ENCODE data around the gene TJP3.

TJP3 gene

GRCh38 chr19:3691726-3692125 lies 16.5 kb upstream of the TJP3 start:
- no peak for DNase-seq (ENCODE audit: low read depth)

- DNase-seq (ENCODE audit: low read depth): peak; percentile 28
Measured at GRCh38 chr19:3692141-3693024, 15.8 kb upstream of the TJP3 start.

DNA sequence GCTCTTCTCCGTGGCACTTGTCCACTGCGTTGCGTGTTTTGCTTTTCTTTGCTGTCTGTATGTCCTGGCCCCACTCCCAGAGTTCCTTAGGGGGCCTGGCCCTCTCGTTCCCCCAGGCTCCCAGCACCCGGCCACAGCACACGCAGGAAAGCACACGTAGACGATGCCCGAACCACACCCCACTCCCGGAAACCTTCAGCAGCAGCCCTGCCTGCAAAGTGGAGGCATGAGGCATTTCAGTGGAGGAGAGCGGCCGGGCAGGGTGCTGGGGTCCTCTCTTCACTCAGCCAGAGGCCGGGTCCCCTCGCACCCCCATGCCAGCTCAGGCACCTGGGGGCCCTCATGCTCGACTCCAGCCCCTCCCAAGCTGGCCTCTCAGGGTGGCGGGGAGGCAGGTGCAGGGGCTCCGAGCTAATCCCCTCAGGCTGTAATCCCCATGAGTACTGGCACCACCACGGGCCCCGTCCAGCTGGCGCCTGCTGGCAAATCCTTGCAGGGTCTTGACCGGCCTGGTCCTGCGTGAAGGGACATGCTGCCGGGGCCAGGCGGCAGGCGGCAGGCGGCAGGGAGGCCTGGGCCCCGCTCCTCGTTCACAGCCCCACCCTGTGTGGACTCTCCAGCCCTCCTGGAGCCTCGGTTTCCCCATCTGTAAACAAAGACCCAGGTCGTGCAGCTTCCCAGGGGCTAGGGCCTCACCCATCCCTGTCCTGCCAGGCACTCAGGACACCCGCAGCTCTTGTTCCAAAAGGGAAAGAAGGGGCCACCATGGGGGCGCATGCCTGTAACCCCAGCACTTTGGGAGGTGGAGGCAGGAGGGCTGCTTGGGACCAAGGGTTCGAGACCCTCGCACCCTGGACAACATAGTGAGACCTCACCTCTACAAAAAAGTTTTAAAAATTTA lies 14.9 kb upstream of the TJP3 start:
- no peak for DNase-seq (ENCODE audit: low read depth)

DNA sequence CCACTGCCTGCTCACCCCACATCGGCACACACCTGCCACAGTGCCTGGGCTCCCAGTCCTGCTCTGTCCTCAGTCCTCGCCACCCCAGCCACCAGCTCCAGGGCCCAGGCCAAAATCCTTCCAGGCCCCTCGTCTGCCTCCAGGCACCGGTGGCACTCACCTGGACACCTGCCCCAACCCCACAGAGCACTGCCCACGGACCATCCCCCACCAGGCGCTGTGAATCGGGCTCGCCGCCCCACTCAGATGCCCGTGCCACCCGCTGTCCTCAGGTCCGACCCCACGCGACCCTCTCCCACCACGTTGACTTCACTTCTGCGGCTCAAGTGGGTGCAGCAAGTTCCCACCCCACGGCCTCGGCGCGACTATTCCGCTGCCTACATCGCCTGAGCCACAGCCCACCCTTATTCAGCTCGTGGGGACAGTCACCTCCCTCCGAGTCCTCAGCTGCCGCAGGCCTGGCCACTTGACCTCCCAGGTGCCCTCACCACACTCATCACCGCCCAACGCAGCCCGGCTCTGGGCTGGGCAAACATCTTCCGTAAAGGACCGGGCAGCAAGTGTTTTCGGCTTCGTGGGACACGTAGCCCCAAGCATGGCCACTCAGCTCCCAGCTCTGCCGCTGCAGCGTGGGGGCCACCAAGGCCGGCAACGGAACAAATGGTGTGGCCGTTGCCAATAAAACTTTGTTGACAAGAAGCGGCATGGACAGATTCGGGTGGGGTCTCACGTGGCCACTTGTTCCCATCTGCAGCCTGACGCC lies 13.6 kb upstream of the TJP3 start:
- DNase-seq (ENCODE audit: low read depth): no peak

- DNase-seq (ENCODE audit: low read depth): no peak
Measured at GRCh38 chr19:3695124-3695733, 13.0 kb upstream of the TJP3 start.

- no peak for DNase-seq (ENCODE audit: low read depth)
Measured at GRCh38 chr19:3695986-3696659, 12.1 kb upstream of the TJP3 start.

DNA sequence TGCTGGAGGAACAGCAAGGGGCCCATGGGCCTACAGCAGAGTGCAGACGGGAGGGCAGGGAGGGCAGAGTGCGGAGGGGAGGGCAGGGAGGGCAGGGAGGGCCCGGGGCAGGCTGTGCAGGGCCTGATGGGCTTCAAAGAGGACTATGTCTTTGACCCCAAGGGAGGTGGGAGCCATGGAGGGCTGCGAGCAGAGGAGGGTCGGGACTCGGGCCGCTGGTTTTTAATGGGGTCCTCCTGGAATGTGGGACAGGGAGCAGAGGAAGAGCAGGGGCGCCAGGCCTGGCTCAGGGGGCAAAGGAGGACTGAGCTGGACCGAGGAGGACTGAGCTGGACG lies 11.6 kb upstream of the TJP3 start:
- DNase-seq (ENCODE audit: low read depth): no peak

- no peak for DNase-seq (ENCODE audit: low read depth)
Measured at GRCh38 chr19:3697094-3697493, 11.1 kb upstream of the TJP3 start.

DNA sequence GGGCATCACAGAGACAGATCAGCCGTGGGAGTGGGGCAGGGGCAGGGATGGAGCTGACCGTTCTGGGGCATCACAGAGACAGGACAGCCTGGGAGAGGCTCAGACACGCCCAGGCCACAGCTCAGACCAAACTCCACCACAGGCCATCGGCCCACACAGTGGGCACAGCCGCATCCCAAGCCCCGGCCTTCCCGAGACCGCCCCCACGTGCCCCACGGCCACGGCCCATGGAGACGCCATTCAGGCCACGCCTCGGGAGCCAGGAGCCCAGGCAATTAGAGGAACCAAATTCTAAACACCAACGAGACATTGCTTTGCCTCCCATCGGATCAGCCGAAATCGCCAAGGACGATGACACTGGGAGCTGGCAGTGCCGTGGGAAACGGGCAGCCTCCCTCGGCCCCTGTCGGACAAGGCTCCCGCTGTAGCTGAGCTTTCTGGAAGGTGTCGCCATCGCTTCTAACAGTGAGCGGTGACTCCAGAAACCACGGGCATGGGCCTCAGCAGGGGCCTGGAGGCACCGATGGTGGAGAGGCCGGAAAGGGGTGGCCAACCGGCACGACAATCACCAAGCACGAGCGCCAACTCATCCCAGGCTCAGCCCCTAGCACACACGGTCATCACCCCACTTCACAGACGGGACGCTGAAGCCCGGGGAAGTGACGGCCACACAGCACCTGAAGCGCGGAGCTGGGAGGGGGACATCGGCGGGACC lies 10.4 kb upstream of the TJP3 start:
- no peak for DNase-seq (ENCODE audit: low read depth)

DNA sequence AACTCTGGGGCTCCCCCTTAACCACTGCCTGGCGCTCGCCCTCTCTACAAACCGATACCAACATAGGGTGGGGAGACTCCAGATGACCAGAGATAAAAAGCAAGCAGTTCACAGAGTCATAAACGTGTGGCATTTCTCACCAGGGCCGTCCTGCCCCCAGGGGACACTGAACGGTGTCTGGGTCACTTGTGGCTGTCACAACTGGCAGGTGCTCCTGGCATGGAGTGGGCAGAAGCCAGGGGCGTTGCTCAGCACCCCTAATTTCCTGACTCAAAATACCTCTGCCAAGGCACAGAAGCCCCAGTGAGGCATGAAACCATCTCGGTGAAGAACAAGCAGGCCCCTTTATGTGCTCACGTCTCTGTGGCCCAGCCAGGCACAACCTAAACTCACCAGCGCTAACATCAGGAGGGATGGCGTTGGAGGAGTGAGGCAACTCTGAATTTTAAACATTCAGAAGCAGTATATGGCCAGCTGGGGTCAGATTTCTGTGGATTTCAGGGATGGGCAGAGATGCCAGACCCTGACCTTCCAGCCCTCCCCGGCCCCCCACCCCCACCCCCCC lies 9.7 kb upstream of the TJP3 start:
- DNase-seq (ENCODE audit: low read depth): no peak

GRCh38 chr19:3698974-3699740 lies 9.0 kb upstream of the TJP3 start:
- DNase-seq (ENCODE audit: low read depth): no peak

DNA sequence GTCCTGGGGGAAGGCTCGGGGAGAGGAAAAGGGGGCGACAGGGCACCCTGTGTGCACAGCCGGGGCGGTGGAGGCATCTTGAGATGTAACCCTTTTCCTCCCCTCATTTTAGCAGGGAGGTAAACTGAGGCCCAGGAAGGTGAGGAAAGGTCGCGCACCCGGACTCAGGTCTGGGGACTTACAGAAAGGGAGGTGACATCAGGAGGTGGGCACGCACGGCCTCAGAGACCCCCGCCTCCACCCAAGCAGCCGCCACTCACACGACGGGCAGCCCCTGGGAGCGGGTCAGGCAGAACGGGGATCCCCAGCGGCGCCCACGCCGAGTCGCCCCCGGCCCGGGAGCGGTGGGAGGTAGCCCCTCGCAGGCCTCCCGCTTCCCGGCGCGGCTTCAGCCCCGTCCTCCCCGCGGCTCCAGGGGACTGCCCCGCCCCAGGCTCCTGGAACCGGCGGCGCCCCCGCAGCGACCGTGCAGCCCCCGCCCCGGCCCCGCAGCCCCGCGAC lies 8.4 kb upstream of the TJP3 start:
- DNase-seq (ENCODE audit: low read depth): no peak

- peak; percentile 91 for DNase-seq (ENCODE audit: low read depth)
Measured at GRCh38 chr19:3700242-3701032, 7.7 kb upstream of the TJP3 start, which contains the start of gene PIP5K1C. Gene PIP5K1C, minus strand, starts transcription at chr19:3700468. Its CDS starts 78 bp downstream, at chr19:3700390.

DNA sequence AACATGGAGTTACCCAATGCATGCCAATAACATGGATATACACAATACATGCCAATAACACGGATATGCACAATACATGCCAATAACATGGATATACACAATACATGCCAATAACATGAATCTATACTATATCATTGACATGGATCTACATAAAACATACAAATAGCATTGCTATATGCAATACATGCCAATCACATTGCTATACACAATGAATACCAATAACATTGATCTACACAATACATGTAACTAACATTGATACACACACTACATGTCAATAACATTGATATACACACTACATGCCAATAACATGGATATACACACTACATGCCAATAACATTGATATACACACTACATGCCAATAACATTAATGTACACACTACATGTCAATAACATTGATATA lies 7.0 kb upstream of the TJP3 start:
- no peak for DNase-seq (ENCODE audit: low read depth)

DNA sequence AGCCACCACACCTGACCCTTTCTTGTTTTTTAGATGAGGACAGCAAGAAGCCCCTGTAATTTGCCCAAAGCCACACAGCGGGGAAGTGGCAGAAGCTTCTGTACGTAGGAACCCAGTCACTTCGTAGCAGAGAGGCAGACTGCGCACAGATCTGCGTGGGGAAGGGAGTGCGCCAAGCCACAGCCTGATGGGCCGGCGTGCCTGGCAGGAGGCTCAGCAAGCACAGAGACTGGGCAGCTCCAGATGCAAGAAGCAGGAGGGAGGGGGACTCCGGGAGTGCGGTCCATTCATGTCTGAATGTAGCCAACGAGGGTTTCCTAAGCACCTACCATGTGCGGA lies 347 bp upstream of the TJP3 start:
- DNase-seq (ENCODE audit: low read depth): no peak

DNA sequence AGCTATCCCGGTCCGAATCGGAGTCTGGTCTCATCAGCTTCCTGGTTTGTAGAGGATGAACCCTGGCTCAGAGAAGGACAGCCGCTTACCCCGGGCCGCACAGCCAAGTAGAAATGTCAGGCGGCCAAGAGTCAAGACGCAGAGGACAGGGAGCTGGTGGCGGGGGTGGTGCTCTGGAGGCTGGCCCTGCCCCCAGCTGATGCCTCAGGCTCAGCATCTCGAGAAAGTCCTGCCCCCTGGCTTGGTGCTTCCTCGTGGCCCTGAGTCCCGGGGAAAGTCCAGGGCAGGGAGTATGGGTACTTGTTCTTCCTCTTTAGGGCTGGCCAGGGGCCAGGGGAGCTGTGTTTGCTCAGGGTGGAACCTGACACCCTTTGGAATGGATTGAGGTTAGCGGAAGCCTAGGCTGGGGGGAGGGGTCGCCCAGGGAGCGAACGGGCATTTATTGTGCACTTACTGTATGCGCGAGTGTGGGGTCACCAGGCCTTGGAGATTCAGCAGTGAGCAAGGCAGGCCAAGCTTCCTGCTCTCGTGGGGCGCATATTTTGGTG lies 2.2 kb downstream of the TJP3 start:
- DNase-seq (ENCODE audit: low read depth): no peak

GRCh38 chr19:3712663-3713611 lies 4.8 kb downstream of the TJP3 start:
- no peak for DNase-seq (ENCODE audit: low read depth)

All from stimulated activated CD8-positive, alpha-beta memory T cell treated with anti-CD3 and anti-CD28 coated beads, Interleukin-4, amount 100 ng/mL, for 24 hours (primary cell).